ENCODE data around the gene GMEB2.

GRCh38 chr20:63542696-63543095, 84.2 kb downstream of the GMEB2 start:
- TF ChIP-seq, protein P1, sequence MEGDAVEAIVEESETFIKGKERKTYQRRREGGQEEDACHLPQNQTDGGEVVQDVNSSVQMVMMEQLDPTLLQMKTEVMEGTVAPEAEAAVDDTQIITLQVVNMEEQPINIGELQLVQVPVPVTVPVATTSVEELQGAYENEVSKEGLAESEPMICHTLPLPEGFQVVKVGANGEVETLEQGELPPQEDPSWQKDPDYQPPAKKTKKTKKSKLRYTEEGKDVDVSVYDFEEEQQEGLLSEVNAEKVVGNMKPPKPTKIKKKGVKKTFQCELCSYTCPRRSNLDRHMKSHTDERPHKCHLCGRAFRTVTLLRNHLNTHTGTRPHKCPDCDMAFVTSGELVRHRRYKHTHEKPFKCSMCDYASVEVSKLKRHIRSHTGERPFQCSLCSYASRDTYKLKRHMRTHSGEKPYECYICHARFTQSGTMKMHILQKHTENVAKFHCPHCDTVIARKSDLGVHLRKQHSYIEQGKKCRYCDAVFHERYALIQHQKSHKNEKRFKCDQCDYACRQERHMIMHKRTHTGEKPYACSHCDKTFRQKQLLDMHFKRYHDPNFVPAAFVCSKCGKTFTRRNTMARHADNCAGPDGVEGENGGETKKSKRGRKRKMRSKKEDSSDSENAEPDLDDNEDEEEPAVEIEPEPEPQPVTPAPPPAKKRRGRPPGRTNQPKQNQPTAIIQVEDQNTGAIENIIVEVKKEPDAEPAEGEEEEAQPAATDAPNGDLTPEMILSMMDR (IDR thresholded peaks at IDR 0.05): no peak
- TF ChIP-seq POLR2A (IDR thresholded peaks at IDR 0.05): no peak
